ENCODE measurements around the gene RUFY4.

DNA sequence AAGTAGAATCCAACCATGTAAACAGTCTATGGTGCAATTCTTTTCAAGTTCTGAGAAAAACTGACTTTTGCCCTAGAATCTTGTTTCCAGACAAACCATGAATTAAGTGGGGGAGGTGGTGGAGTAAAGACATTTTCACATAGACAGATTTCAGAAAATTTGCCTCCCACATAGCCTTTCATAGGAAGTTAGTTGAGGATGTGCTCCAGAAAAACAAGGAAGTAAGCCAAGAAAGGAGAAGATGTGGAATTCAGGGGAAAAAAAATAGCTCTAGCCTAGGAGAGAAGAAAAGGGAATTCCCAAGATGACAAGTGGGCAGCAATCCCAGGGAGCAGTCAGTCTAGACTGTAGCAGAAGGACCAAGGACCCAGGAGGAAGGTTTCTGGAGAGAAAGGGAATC lies 17.4 kb downstream of the RUFY4 start:
- TF ChIP-seq, protein P1, sequence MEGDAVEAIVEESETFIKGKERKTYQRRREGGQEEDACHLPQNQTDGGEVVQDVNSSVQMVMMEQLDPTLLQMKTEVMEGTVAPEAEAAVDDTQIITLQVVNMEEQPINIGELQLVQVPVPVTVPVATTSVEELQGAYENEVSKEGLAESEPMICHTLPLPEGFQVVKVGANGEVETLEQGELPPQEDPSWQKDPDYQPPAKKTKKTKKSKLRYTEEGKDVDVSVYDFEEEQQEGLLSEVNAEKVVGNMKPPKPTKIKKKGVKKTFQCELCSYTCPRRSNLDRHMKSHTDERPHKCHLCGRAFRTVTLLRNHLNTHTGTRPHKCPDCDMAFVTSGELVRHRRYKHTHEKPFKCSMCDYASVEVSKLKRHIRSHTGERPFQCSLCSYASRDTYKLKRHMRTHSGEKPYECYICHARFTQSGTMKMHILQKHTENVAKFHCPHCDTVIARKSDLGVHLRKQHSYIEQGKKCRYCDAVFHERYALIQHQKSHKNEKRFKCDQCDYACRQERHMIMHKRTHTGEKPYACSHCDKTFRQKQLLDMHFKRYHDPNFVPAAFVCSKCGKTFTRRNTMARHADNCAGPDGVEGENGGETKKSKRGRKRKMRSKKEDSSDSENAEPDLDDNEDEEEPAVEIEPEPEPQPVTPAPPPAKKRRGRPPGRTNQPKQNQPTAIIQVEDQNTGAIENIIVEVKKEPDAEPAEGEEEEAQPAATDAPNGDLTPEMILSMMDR (conservative IDR thresholded peaks at IDR 0.05; ENCODE audit: low read length): no peak
- TF ChIP-seq EZH2phosphoT487 (IDR thresholded peaks at IDR 0.05; ENCODE audit: borderline replicate concordance): no peak
